ENCODE results near the gene CPLX1.

Gene CPLX1

GRCh38 chr4:824461-825062, 1.4 kb downstream of the CPLX1 start:
- H3K4me1 ChIP-seq (ENCODE audit: insufficient read depth, poor library complexity, severe bottlenecking): no peaks in the 10 kb centered on the region
- no peaks in the 10 kb centered on the region for H3K36me3 ChIP-seq (ENCODE audit: low read depth)
- no peak overlapping the region for H3K4me3 ChIP-seq (ENCODE audit: severe bottlenecking)
- H3K9me3 ChIP-seq (ENCODE audit: severe bottlenecking): no peaks in the 10 kb centered on the region
- DNase-seq (ENCODE audit: low spot score) (no peak), ATAC-seq (ENCODE audit: low read depth) (no peak)
- peaks cover 62% of the 10 kb centered on the region for H3K27me3 ChIP-seq (ENCODE audit: insufficient read depth, poor library complexity, severe bottlenecking)
- H3K27ac ChIP-seq (ENCODE audit: poor library complexity, severe bottlenecking): no peak overlapping the region
- no peak for TF ChIP-seq CTCF (IDR thresholded peaks at IDR 0.05; ENCODE audit: poor library complexity, severe bottlenecking)

- H3K27ac ChIP-seq (ENCODE audit: poor library complexity, severe bottlenecking): no peak overlapping the region
- no peak for ATAC-seq (ENCODE audit: low read depth)
- H3K36me3 ChIP-seq (ENCODE audit: low read depth): no peaks in the 10 kb centered on the region
- H3K9me3 ChIP-seq (ENCODE audit: severe bottlenecking): no peaks in the 10 kb centered on the region
- H3K4me1 ChIP-seq (ENCODE audit: insufficient read depth, poor library complexity, severe bottlenecking): no peaks in the 10 kb centered on the region
- DNase-seq (ENCODE audit: low spot score): peak; percentile 63
- H3K27me3 ChIP-seq (ENCODE audit: insufficient read depth, poor library complexity, severe bottlenecking): peaks cover 62% of the 10 kb centered on the region
- TF ChIP-seq CTCF (IDR thresholded peaks at IDR 0.05; ENCODE audit: poor library complexity, severe bottlenecking): no peak
- H3K4me3 ChIP-seq (ENCODE audit: severe bottlenecking): no peak overlapping the region
Measured at GRCh38 chr4:823761-824460, 2.0 kb downstream of the CPLX1 start.

- DNase-seq (ENCODE audit: low spot score) (peak; percentile 51), ATAC-seq (ENCODE audit: low read depth) (no peak)
- TF ChIP-seq CTCF (IDR thresholded peaks at IDR 0.05; ENCODE audit: poor library complexity, severe bottlenecking): no peak
- Histone ChIP-seq H3K27ac (ENCODE audit: poor library complexity, severe bottlenecking) (no peak overlapping the region), H3K4me3 (ENCODE audit: severe bottlenecking) (no peak overlapping the region), H3K27me3 (ENCODE audit: insufficient read depth, poor library complexity, severe bottlenecking) (peaks cover 60% of the 10 kb centered on the region), H3K36me3 (ENCODE audit: low read depth) (no peaks in the 10 kb centered on the region), H3K9me3 (ENCODE audit: severe bottlenecking) (no peaks in the 10 kb centered on the region), H3K4me1 (ENCODE audit: insufficient read depth, poor library complexity, severe bottlenecking) (no peaks in the 10 kb centered on the region)
Measured at GRCh38 chr4:823176-823760, 2.7 kb downstream of the CPLX1 start.

- peak; percentile 40 for DNase-seq (ENCODE audit: low spot score)
- no peak for TF ChIP-seq CTCF (IDR thresholded peaks at IDR 0.05; ENCODE audit: poor library complexity, severe bottlenecking)
- peaks cover 56% of the 10 kb centered on the region for H3K27me3 ChIP-seq (ENCODE audit: insufficient read depth, poor library complexity, severe bottlenecking)
Measured at GRCh38 chr4:822361-823175, 3.4 kb downstream of the CPLX1 start.

More at GRCh38 chr4:822361-823175, 3.4 kb downstream of the CPLX1 start:
- no peak for ATAC-seq (ENCODE audit: low read depth)
- no peak overlapping the region for H3K27ac ChIP-seq (ENCODE audit: poor library complexity, severe bottlenecking)
- H3K36me3 ChIP-seq (ENCODE audit: low read depth): no peaks in the 10 kb centered on the region
- H3K4me1 ChIP-seq (ENCODE audit: insufficient read depth, poor library complexity, severe bottlenecking): no peaks in the 10 kb centered on the region
- H3K9me3 ChIP-seq (ENCODE audit: severe bottlenecking): no peaks in the 10 kb centered on the region
- H3K4me3 ChIP-seq (ENCODE audit: severe bottlenecking): no peak overlapping the region
